ENCODE measurements around the gene CNTNAP2.

Gene CNTNAP2

DNA sequence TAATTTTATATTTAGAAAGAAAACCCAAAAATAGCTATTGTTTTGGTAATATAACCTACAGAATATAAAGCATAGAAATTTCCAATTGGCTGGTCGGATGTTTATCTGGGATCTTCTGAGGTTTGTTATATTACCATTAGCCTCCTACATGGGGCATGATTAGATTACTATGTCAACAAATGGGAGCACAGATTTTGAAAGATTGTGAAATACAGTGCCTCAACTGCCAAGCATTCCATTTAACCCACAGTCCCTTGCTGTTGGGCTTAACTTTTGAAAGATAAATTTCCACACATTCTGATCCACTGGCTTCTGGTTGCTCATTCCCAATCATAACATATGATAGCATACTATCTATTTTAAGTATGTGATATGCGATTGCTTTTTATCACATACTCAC, 2018.5 kb downstream of the CNTNAP2 start:
- FAIRE-seq: no peak

- FAIRE-seq: no peak
Measured at GRCh38 chr7:148135997-148136396, 2019.4 kb downstream of the CNTNAP2 start.

DNA sequence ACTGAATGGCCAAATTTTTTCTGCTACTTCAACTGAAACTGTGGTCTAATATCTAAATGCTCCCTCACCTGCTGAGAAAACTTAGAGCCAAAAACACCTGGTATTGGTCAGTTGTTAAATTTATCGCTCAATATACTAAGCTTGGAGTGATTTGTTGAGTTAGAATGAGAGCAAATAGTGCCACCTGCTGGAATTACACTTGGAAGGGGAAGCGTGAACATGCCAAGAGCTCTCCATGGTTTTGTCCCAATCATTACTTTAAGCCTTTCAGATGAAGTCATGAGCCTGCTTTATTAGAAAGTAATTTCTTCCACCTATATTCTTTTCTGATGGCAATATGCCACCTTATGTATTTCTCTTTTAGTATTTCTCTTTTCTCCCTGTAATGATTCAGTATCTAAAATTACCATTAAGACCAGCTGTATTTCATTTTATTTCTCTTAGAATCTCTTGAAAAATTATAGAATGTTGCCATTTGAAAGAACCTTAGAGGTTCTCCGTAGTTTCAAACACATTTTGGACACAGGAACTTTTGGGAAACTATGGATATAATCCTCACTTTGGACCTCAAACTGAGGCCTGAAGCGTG, 2026.2 kb downstream of the CNTNAP2 start:
- no peak for FAIRE-seq

- no peak for FAIRE-seq
Measured at GRCh38 chr7:148144827-148145226, 2028.2 kb downstream of the CNTNAP2 start.

DNA sequence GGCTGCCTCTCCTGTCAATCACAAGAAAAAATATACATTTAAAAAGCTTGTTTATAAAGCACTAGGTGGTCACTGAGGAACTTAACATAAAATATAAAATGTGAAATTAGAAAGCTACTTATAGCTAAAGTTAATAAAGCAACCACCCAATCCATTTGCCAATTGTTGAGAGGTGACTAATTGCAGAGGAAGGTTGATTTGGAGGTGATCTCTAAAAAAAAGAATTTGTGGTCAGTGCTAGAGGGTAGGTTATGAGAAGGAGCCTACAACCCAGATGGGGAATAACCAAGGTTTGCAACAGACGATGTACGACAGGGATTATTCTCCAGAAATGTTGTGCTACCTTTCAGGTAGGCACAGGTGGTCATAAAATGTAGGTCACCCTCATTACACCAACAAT, 2029.7 kb downstream of the CNTNAP2 start:
- no peak for FAIRE-seq

GRCh38 chr7:148147438-148147837, 2030.8 kb downstream of the CNTNAP2 start:
- FAIRE-seq: no peak

GRCh38 chr7:148148456-148148855, 2031.9 kb downstream of the CNTNAP2 start:
- no peak for FAIRE-seq

DNA sequence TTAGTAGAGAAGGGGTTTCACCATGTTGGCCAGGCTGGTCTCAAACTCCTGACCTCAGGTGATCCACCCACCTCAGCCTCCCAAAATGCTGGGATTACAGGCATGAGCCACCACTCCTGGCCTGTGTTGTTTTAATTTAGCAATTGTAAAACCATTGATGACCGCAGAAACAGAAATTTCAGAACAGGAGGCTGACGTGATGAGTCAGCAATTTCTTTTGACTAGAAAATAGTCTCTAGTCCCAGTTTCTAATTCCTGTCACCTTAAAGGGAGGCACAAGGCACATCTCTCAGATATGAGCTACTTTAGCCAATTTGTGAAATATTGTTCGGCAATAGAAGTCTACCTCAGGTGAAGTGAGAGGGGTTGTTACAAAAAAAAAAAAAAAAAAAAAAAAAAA, 2033.1 kb downstream of the CNTNAP2 start:
- FAIRE-seq: no peak

- no peak for FAIRE-seq
Measured at GRCh38 chr7:148151778-148152177, 2035.2 kb downstream of the CNTNAP2 start.

DNA sequence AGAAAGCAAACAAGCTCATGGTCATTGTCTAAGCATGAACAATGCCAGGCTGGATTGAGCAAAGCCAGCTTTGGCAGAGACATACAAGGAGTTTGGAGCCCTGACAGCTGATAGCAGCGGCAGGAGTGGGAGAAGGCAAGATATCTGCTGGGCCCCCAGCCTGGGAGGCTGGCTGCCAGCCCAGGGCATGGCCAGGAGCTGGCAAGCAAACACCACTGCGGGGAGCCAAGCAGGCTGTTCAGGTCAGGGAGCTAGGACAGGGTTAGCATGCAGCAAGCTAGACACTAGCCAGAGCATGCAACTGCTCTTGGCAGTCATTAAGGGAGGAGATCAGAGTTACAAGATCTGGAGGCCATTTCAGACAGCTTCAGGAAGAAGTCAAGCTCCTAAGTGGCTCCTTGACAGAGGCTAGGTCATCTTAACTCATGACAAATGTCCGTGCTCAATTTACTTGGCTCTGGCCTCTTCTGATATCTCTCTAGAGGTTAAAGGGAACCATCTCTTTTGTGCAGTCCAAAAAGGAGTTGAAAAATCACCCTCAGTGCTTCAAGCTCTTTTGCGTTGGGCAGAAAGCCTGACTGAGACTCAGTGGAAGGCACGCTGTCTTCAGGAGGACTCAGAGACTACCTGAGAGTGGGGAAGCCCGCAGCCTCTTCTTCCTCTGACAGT, 2037.1 kb downstream of the CNTNAP2 start:
- FAIRE-seq: no peak

GRCh38 chr7:148155000-148155399, 2038.4 kb downstream of the CNTNAP2 start:
- no peak for FAIRE-seq

- no peak for FAIRE-seq
Measured at GRCh38 chr7:148155826-148156225, 2039.2 kb downstream of the CNTNAP2 start.

DNA sequence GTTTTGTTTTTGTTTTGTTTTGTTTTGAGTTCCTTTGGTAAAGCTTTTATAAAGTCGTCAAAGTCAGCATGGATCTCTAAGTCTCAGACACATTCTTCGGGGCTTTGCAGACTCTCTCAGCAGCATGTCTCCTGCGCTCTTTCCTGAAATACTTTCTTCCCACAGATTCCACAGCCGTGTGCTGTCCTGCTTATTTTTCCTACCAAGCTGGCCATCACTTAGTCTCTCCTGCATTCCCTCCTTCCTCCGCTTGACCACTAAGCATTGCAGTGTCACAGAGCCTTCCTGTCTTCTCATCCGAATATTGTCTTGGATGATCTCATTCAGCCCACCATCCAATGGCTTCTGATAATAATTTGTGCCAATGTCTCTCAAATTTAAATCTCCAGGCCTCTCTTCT, 2039.6 kb downstream of the CNTNAP2 start:
- no peak for FAIRE-seq

GRCh38 chr7:148159331-148159730, 2042.7 kb downstream of the CNTNAP2 start:
- no peak for FAIRE-seq

- FAIRE-seq: no peak
Measured at GRCh38 chr7:148161776-148162175, 2045.2 kb downstream of the CNTNAP2 start.

- FAIRE-seq: no peak
Measured at GRCh38 chr7:148162808-148163207, 2046.2 kb downstream of the CNTNAP2 start.

DNA sequence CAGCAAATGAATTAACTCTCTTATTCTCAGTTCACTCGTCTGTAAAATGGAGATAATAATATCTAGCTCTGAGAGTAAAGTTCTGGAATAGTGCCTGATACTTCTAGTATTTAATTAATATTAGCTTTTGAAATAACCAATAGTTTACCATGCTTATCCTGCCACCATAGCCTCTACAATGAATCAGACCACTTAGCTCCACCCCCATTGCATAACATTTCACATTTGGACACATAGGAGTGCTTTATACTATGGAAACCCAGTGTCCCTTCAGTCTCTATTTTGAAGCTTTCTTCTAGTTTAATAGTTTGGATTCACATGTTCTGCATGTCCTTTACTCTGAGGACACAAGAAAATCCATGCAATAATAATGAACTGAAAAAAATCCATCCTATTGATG, 2046.6 kb downstream of the CNTNAP2 start:
- no peak for FAIRE-seq

GRCh38 chr7:148172920-148173319, 2056.3 kb downstream of the CNTNAP2 start:
- FAIRE-seq: no peak

DNA sequence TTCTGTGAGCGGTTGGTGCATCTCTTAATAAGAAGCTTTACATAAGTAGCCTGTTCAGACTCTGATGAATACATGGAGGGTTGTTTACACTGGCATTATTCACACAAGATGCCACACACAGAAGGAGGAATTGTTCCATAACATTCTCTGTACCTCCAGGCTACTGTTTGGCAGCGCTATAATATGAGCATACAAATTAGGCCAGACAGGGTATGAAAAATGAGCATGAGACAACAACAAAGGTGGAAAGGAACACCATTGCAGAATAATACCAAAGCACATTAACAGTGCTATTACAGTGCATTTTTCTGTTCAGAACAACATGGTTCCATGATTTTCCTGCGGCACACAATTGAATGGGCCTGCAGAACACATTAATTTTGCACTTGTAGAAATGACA, 2056.8 kb downstream of the CNTNAP2 start:
- no peak for FAIRE-seq

- FAIRE-seq: no peak
Measured at GRCh38 chr7:148174376-148174775, 2057.8 kb downstream of the CNTNAP2 start.

DNA sequence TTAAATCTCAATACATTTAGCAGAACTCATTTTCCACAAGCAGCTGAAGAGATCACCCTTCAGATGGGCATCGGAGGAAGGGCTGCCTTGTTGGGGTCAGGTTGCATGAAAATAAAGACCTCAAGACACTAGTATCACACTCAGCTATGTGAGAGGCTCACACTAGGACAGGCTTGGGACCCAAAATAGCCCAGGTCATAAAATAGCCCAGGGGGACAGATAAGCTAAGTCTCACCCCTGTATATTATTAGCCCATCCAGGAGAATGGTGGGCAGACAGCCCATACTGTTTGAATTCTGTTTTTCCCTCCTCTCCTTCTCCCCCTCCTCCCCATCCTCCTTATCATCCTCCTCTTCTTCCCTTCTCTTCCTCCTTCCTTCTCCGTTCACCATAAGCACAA, 2058.9 kb downstream of the CNTNAP2 start:
- no peak for FAIRE-seq

DNA sequence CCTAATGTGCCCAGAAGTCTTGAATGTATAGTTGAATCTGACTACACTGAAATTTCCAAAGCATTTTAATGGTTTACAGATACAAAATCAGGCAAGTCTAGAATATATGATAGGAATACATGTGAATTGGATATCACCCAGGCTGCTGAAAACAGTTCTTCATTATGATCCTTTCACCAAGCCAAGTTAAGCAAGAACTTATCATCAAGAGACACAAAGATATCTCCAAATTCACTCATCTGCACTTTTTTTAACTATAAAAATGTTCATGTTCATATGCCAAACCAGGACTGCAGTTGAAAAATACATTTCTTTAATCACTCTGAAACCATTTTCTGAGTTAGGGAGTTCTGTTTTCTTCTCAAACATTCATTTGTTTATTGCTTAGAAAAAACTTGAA, 2061.4 kb downstream of the CNTNAP2 start:
- FAIRE-seq: no peak

- no peak for FAIRE-seq
Measured at GRCh38 chr7:148180075-148180474, 2063.5 kb downstream of the CNTNAP2 start.

- FAIRE-seq: no peak
Measured at GRCh38 chr7:148182264-148182663, 2065.7 kb downstream of the CNTNAP2 start.

DNA sequence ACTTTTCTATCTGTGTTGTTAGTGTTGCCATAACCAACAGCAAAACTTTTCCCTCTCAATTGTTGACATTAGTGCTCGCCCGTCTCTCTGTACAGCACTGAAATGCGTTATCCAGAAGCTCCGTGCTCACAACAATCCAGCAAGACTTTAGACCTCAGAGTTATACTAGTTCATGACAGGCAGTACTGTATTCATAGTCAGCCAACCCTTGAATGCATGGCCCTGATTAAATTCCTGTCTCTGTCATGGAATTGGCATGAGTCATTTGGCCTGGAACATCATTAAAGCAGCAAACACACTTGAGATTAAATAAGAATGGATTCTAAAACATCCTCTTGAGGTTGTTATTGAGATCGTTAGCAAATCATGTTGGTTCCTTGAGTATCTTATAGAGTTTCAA, 2068.4 kb downstream of the CNTNAP2 start:
- no peak for FAIRE-seq

Data from endometrium (tissue), 2 donors.